NK-92 (cell line): ENCODE measurements around the gene CEP63.

ENCODE experiments used
- DNase-seq: peaks from one replicate; lab custom pipeline; 2025; ENCODE audit not compliant: unreplicated experiment; lab: John Stamatoyannopoulos, UW

The CEP63 gene

GRCh38 chr3:134466331-134466730 lies 19.5 kb upstream of the CEP63 start:
- no peak for DNase-seq

- DNase-seq, result no peak
Observed at GRCh38 chr3:134468519-134468918, 17.3 kb upstream of the CEP63 start.

GRCh38 chr3:134471521-134472193 lies 14.2 kb upstream of the CEP63 start:
- no peak for DNase-seq

GRCh38 chr3:134472831-134473230 lies 13.0 kb upstream of the CEP63 start:
- no peak for DNase-seq

GRCh38 chr3:134473868-134474546 lies 11.8 kb upstream of the CEP63 start:
- no peak for DNase-seq

GRCh38 chr3:134474956-134475355 lies 10.9 kb upstream of the CEP63 start:
- no peak for DNase-seq

GRCh38 chr3:134476306-134476705 lies 9.6 kb upstream of the CEP63 start:
- no peak for DNase-seq

- no peak for DNase-seq
Observed at GRCh38 chr3:134477002-134477401, 8.9 kb upstream of the CEP63 start.

- DNase-seq, result no peak
Observed at GRCh38 chr3:134477938-134478337, 7.9 kb upstream of the CEP63 start.

GRCh38 chr3:134480546-134480945 lies 5.3 kb upstream of the CEP63 start:
- no peak for DNase-seq

- no peak for DNase-seq
Observed at GRCh38 chr3:134481166-134481565, 4.7 kb upstream of the CEP63 start.

- DNase-seq, result no peak
Observed at GRCh38 chr3:134482622-134483021, 3.2 kb upstream of the CEP63 start.

GRCh38 chr3:134483195-134483900 lies 2.5 kb upstream of the CEP63 start:
- DNase-seq, result no peak

GRCh38 chr3:134485075-134485717 lies 661 bp upstream of the CEP63 start:
- no peak for DNase-seq

- DNase-seq, result no peak
Observed at GRCh38 chr3:134486577-134487041, 752 bp downstream of the CEP63 start.

GRCh38 chr3:134487406-134487805 lies 1.5 kb downstream of the CEP63 start:
- no peak for DNase-seq

- DNase-seq, result no peak
Observed at GRCh38 chr3:134494495-134494894, 8.6 kb downstream of the CEP63 start.

- no peak for DNase-seq
Observed at GRCh38 chr3:134495980-134496379, 10.1 kb downstream of the CEP63 start.

GRCh38 chr3:134496471-134497071 lies 10.7 kb downstream of the CEP63 start:
- DNase-seq, result no peak

- no peak for DNase-seq
Observed at GRCh38 chr3:134503266-134503665, 17.4 kb downstream of the CEP63 start.

- DNase-seq, result no peak
Observed at GRCh38 chr3:134504132-134504531, 18.3 kb downstream of the CEP63 start.
